Measurements from ENCODE around the gene GNG12.

DNA sequence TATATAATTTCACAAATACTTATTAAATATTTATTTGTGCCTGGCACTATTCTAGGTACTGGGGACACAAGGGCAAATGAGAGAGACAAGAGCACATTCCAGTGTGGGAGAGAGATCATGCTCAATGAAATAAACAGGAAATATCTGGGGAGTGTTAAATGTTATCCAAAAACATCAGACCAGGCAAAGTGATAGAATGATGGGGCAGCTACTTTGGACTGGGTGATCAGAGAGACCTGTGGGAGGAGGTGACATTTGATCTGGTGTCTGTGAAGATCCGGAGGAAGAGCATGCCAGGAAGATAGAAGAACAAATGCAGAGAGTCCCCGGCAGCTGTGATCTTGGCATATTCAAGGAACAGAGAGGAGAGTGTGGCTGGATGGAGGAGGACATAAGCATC lies 27.5 kb upstream of the GNG12 start:
- TF ChIP-seq, protein P1, sequence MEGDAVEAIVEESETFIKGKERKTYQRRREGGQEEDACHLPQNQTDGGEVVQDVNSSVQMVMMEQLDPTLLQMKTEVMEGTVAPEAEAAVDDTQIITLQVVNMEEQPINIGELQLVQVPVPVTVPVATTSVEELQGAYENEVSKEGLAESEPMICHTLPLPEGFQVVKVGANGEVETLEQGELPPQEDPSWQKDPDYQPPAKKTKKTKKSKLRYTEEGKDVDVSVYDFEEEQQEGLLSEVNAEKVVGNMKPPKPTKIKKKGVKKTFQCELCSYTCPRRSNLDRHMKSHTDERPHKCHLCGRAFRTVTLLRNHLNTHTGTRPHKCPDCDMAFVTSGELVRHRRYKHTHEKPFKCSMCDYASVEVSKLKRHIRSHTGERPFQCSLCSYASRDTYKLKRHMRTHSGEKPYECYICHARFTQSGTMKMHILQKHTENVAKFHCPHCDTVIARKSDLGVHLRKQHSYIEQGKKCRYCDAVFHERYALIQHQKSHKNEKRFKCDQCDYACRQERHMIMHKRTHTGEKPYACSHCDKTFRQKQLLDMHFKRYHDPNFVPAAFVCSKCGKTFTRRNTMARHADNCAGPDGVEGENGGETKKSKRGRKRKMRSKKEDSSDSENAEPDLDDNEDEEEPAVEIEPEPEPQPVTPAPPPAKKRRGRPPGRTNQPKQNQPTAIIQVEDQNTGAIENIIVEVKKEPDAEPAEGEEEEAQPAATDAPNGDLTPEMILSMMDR (IDR thresholded peaks at IDR 0.05), result no peak
- no peak for TF ChIP-seq POLR2AphosphoS5 (IDR thresholded peaks at IDR 0.05)

Measured in prostate gland (tissue), 2 donors.